ENCODE measurements around the gene INTS1. TPM values are rescaled to one million over a fixed set of nuclear protein-coding genes. Genes with fewer than 3 reads are reported as not detected.

INTS1 gene
- total and polyA plus RNA-seq, 2 experiments from 2014 or later: 35.1 to 111 TPM

GRCh38 chr7:1526271-1526754 lies 22.1 kb upstream of the INTS1 start:
- Histone ChIP-seq H2AFZ (peak overlapping the region; percentile 49; the same call in 1 of the 2 replicates), H3K4me3 (no peak overlapping the region), H3K4me1 (ENCODE audit: insufficient read depth) (no peaks in the 10 kb centered on the region; the same call in 1 of the 2 replicates), H4K20me1 (replicated peaks; ENCODE audit: insufficient read depth) (no peaks in the 10 kb centered on the region), H3F3A (replicated peaks; ENCODE audit: low read depth) (no peaks in the 10 kb centered on the region), H3K36me3 (ENCODE audit: insufficient read depth) (no peaks in the 10 kb centered on the region), H3K27ac (ENCODE audit: low read depth) (no peak overlapping the region), H3K4me2 (no peak overlapping the region), H3K79me2 (replicated peaks; ENCODE audit: insufficient read depth) (peaks cover 1% of the 10 kb centered on the region; the same call in 1 of the 2 replicates), H3K27me3 (ENCODE audit: insufficient read depth) (no peaks in the 10 kb centered on the region), H3K9me2 (ENCODE audit: insufficient read depth) (no peaks in the 10 kb centered on the region)
- TF ChIP-seq ZNF331 (CRISPR knock-in tag; IDR thresholded peaks at IDR 0.05; ENCODE audit: low read depth): no peak
- no peak for TF ChIP-seq POLR2AphosphoS5 (IDR thresholded peaks at IDR 0.05; ENCODE audit: low read depth)
- no peak for TF ChIP-seq NANOG (IDR thresholded peaks at IDR 0.05; ENCODE audit: borderline replicate concordance)
- no peak for TF ChIP-seq JUNB (IDR thresholded peaks at IDR 0.05; ENCODE audit: unreplicated experiment)
- no peak for TF ChIP-seq ZNF114 (CRISPR knock-in tag; IDR thresholded peaks at IDR 0.05)
- no peak for TF ChIP-seq ETS1 (IDR thresholded peaks at IDR 0.05)
- no peak for TF ChIP-seq CREB1 (CRISPR knock-in tag; IDR thresholded peaks at IDR 0.05; ENCODE audit: low read depth)
- TF ChIP-seq, protein P1, sequence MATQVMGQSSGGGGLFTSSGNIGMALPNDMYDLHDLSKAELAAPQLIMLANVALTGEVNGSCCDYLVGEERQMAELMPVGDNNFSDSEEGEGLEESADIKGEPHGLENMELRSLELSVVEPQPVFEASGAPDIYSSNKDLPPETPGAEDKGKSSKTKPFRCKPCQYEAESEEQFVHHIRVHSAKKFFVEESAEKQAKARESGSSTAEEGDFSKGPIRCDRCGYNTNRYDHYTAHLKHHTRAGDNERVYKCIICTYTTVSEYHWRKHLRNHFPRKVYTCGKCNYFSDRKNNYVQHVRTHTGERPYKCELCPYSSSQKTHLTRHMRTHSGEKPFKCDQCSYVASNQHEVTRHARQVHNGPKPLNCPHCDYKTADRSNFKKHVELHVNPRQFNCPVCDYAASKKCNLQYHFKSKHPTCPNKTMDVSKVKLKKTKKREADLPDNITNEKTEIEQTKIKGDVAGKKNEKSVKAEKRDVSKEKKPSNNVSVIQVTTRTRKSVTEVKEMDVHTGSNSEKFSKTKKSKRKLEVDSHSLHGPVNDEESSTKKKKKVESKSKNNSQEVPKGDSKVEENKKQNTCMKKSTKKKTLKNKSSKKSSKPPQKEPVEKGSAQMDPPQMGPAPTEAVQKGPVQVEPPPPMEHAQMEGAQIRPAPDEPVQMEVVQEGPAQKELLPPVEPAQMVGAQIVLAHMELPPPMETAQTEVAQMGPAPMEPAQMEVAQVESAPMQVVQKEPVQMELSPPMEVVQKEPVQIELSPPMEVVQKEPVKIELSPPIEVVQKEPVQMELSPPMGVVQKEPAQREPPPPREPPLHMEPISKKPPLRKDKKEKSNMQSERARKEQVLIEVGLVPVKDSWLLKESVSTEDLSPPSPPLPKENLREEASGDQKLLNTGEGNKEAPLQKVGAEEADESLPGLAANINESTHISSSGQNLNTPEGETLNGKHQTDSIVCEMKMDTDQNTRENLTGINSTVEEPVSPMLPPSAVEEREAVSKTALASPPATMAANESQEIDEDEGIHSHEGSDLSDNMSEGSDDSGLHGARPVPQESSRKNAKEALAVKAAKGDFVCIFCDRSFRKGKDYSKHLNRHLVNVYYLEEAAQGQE (IDR thresholded peaks at IDR 0.05; ENCODE audit: unreplicated experiment): no peak
- TF ChIP-seq, protein P2, sequence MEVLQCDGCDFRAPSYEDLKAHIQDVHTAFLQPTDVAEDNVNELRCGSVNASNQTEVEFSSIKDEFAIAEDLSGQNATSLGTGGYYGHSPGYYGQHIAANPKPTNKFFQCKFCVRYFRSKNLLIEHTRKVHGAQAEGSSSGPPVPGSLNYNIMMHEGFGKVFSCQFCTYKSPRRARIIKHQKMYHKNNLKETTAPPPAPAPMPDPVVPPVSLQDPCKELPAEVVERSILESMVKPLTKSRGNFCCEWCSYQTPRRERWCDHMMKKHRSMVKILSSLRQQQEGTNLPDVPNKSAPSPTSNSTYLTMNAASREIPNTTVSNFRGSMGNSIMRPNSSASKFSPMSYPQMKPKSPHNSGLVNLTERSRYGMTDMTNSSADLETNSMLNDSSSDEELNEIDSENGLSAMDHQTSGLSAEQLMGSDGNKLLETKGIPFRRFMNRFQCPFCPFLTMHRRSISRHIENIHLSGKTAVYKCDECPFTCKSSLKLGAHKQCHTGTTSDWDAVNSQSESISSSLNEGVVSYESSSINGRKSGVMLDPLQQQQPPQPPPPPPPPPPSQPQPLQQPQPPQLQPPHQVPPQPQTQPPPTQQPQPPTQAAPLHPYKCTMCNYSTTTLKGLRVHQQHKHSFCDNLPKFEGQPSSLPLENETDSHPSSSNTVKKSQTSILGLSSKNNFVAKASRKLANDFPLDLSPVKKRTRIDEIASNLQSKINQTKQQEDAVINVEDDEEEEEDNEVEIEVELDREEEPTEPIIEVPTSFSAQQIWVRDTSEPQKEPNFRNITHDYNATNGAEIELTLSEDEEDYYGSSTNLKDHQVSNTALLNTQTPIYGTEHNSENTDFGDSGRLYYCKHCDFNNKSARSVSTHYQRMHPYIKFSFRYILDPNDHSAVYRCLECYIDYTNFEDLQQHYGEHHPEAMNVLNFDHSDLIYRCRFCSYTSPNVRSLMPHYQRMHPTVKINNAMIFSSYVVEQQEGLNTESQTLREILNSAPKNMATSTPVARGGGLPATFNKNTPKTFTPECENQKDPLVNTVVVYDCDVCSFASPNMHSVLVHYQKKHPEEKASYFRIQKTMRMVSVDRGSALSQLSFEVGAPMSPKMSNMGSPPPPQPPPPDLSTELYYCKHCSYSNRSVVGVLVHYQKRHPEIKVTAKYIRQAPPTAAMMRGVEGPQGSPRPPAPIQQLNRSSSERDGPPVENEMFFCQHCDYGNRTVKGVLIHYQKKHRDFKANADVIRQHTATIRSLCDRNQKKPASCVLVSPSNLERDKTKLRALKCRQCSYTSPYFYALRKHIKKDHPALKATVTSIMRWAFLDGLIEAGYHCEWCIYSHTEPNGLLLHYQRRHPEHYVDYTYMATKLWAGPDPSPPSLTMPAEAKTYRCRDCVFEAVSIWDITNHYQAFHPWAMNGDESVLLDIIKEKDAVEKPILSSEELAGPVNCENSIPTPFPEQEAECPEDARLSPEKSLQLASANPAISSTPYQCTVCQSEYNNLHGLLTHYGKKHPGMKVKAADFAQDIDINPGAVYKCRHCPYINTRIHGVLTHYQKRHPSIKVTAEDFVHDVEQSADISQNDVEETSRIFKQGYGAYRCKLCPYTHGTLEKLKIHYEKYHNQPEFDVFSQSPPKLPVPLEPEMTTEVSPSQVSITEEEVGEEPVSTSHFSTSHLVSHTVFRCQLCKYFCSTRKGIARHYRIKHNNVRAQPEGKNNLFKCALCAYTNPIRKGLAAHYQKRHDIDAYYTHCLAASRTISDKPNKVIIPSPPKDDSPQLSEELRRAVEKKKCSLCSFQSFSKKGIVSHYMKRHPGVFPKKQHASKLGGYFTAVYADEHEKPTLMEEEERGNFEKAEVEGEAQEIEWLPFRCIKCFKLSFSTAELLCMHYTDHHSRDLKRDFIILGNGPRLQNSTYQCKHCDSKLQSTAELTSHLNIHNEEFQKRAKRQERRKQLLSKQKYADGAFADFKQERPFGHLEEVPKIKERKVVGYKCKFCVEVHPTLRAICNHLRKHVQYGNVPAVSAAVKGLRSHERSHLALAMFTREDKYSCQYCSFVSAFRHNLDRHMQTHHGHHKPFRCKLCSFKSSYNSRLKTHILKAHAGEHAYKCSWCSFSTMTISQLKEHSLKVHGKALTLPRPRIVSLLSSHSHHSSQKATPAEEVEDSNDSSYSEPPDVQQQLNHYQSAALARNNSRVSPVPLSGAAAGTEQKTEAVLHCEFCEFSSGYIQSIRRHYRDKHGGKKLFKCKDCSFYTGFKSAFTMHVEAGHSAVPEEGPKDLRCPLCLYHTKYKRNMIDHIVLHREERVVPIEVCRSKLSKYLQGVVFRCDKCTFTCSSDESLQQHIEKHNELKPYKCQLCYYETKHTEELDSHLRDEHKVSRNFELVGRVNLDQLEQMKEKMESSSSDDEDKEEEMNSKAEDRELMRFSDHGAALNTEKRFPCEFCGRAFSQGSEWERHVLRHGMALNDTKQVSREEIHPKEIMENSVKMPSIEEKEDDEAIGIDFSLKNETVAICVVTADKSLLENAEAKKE (CRISPR knock-in tag; IDR thresholded peaks at IDR 0.05): no peak
- ATAC-seq (no peak), DNase-seq (ENCODE audit: low spot score) (no peak)
- Mint-ChIP-seq H3K9me3 (no peaks in the 10 kb centered on the region), H3K27me3 (ENCODE audit: insufficient read depth, low read depth, poor library complexity) (peaks cover 16% of the 10 kb centered on the region), H3K27ac (no peak overlapping the region), H3K4me3 (no peak overlapping the region), H3K4me1 (peaks cover 10% of the 10 kb centered on the region), H3K36me3 (ENCODE audit: low read depth) (no peaks in the 10 kb centered on the region)

Measured in GM23338 (cell line).